Measurements from ENCODE around the gene CAPRIN2.

CAPRIN2 gene

GRCh38 chr12:30694412-30695198 is 60.1 kb downstream of the CAPRIN2 start:
- no peak for DNase-seq (ENCODE audit: extremely low read depth, low read depth)
- no peak; the same call in 1 of the 2 replicates for TF ChIP-seq CTCF (IDR thresholded peaks at IDR 0.05; ENCODE audit: low read depth, low read length)

- no peak for TF ChIP-seq CTCF (IDR thresholded peaks at IDR 0.05; ENCODE audit: low read depth, low read length)
- DNase-seq (ENCODE audit: extremely low read depth, low read depth), result no peak
Measured at GRCh38 chr12:30692470-30692869, 62.3 kb downstream of the CAPRIN2 start.

GRCh38 chr12:30691122-30691879 is 63.5 kb downstream of the CAPRIN2 start:
- no peak for TF ChIP-seq CTCF (IDR thresholded peaks at IDR 0.05; ENCODE audit: low read depth, low read length)
- peak; percentile 42 for DNase-seq (ENCODE audit: extremely low read depth, low read depth)

GRCh38 chr12:30687265-30687986 is 67.3 kb downstream of the CAPRIN2 start:
- no peak for DNase-seq (ENCODE audit: extremely low read depth, low read depth)
- no peak for TF ChIP-seq CTCF (IDR thresholded peaks at IDR 0.05; ENCODE audit: low read depth, low read length)

GRCh38 chr12:30679241-30679640 is 75.5 kb downstream of the CAPRIN2 start:
- no peak for TF ChIP-seq CTCF (IDR thresholded peaks at IDR 0.05; ENCODE audit: low read depth, low read length)
- no peak for DNase-seq (ENCODE audit: extremely low read depth, low read depth)

GRCh38 chr12:30678221-30678620 is 76.5 kb downstream of the CAPRIN2 start:
- DNase-seq (ENCODE audit: extremely low read depth, low read depth), result no peak
- no peak for TF ChIP-seq CTCF (IDR thresholded peaks at IDR 0.05; ENCODE audit: low read depth, low read length)

All from AG09319 (cell line).